GM19452 (cell line): ENCODE results near the gene GGTLC1.
"Not testable (repeated sequence)": the region's sequence is repeated elsewhere in the genome, so short reads cannot be mapped to it uniquely, and the experiment has no call there.

Experiments used
- ATAC-seq: cut with Tn5 transposase; IDR thresholded peaks from one replicate; pipeline ENCODE4 v1.9.1; 2021; ENCODE audit not compliant: unreplicated experiment

GGTLC1 gene

GRCh38 chr20:23995291-23995690 lies 6.7 kb upstream of the GGTLC1 start:
- not testable (repeated sequence) for ATAC-seq

- ATAC-seq: not testable (repeated sequence)
Measured at GRCh38 chr20:23994001-23994633, 5.5 kb upstream of the GGTLC1 start.

DNA sequence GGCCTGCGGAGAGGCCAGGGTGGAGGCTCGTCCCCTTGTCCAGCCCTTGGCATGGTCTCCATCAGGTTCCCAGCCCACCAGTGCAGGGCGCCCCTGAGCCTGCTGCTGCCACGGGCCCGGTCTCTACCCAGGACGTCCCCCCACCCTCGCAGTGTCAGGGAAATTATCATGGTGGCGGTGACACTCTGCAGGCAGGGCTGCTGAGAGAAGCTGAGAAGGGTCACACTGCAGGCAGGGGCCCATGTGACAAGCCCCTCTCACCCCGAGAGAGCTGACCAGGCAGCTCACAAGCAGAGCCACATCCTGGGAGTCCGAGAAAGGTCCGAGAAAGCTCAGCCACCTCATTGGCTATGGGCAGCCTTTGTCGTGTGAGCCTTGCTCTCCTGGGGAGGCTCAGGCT lies 4.9 kb upstream of the GGTLC1 start:
- ATAC-seq: not testable (repeated sequence)

GRCh38 chr20:23990296-23990695 lies 1.7 kb upstream of the GGTLC1 start:
- not testable (repeated sequence) for ATAC-seq

DNA sequence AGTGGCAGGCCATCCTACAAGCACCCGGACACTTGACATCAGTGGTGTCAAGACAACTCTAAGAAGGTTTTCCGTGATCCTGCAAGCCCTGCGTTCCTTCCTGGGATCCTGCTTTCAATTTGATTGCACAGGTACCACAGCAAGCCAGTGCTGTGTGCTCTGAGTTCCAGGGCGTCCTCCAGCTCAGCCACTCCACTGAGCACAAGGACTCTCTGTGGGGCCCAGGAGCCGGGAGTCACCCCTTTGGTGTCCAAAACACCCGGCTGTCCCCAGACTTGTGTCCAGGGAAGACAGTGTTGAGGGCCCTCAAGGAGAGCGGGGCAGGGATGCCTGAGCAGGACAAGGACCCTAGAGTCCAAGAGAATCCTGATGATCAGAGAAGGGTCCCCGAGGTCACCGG lies 387 bp upstream of the GGTLC1 start:
- not testable (repeated sequence) for ATAC-seq

DNA sequence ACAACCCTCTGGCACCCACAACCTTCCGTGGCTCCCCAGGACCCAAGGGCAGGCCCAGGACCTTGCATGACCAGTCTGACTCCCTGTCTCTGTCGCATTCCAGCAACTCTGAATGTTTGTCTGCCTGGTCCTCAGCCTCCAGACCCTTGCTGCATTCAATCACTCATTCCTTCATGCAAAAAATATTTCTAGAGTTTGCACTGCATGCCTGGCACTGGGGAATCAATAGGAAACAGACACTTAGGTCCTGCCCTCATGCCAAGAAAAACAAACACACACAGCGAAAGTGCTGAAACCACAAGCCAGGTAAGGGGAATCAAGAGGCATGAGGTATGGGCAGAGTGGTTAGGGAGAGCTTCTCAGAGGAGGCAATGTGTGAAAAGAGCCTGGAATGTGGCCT lies 1.9 kb downstream of the GGTLC1 start:
- not testable (repeated sequence) for ATAC-seq

DNA sequence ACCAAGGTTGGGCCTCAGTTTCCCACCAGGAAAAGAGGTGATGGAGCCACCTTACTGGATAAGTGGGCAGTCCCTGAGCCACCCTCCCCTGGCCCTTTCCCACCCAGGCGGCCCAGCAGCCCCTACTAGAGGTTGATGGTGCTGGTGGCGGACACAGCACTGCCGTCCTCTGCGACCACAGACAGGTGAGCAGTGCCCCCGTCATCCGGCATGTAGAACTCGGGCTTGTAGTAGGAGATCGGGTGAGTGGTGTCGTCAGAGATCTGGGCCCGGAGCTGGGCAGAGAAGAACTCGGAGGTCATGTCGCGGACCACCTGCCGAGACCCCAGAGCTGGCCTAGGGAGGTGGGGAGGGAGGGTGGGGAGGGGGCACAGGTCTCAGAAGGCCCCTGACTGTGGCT lies 2.3 kb downstream of the GGTLC1 start:
- ATAC-seq: not testable (repeated sequence)

DNA sequence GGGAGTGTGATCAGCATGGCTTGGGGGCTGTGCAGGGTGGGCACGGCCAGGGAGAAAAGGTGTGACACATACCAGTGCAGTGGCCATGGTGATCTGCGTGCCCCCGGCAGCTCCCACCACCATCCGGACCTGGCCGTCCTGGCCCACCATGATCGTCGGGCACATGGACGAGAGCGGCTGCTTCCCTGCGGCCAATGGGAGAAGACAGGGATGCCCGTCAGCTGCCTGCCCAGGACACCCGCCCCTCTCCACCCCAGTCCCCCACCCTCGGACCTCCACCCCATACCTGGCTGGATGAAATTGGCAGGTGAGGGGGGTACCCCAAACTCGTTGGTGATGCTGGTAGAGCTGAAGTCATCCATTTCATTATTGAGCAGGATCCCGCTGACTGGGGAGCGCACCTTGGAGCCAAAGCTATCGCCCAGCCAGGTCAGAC lies 2.8 kb downstream of the GGTLC1 start:
- not testable (repeated sequence) for ATAC-seq

- ATAC-seq: not testable (repeated sequence)
Measured at GRCh38 chr20:23985066-23985789, 3.4 kb downstream of the GGTLC1 start.

DNA sequence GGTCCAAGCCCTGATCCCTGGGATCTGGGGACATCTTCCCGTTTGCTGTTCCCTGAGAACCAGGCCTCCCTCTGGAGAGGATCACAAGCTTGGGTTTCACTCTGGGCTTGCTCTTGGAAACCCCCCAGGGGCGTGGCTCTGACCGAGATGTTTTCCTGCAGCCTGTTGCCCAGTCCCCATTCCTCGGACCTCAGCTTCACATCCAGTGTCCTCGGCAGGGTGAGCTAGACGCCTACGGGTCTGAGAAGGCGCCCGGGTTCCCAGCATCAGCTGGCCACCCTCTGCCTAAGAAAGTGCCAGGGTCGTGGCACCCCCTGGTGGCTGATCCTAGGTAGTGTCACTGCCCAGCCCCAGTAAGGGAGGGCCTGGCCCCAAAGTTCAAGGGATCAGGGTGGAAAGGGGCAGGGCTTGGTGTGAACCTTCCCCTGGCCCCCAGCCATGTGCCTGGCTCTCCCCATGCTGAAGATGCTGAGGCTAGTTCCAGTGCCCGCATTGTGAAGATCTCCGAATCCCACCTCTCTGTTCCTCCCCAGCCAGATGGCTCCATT lies 4.0 kb downstream of the GGTLC1 start:
- not testable (repeated sequence) for ATAC-seq

GRCh38 chr20:23982112-23983018 lies 6.2 kb downstream of the GGTLC1 start:
- ATAC-seq: not testable (repeated sequence)

- ATAC-seq: not testable (repeated sequence)
Measured at GRCh38 chr20:23981526-23981925, 7.1 kb downstream of the GGTLC1 start.

GRCh38 chr20:23981014-23981413 lies 7.6 kb downstream of the GGTLC1 start:
- not testable (repeated sequence) for ATAC-seq

- ATAC-seq: not testable (repeated sequence)
Measured at GRCh38 chr20:23979899-23980811, 8.4 kb downstream of the GGTLC1 start.

DNA sequence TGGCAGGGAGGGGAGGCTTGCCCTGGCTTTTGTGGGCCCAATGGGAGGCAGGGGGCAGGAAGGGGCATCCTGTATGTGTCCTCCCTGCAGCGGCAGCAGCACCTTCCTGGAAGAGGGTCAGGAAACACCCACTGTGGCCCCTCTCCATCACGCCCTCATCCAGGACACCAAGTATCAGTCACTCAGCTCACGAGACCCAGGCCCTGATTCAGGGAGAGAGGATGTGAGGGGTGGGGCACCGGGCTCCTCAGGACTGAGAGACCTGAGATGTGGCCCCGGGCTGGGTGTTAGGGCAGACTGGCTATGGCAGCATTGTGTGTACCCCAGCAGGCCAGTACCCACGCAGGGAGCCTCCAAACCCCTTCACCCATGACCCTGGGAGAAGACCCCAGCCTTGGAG lies 9.2 kb downstream of the GGTLC1 start:
- not testable (repeated sequence) for ATAC-seq

- not testable (repeated sequence) for ATAC-seq
Measured at GRCh38 chr20:23978457-23978856, 10.1 kb downstream of the GGTLC1 start.

DNA sequence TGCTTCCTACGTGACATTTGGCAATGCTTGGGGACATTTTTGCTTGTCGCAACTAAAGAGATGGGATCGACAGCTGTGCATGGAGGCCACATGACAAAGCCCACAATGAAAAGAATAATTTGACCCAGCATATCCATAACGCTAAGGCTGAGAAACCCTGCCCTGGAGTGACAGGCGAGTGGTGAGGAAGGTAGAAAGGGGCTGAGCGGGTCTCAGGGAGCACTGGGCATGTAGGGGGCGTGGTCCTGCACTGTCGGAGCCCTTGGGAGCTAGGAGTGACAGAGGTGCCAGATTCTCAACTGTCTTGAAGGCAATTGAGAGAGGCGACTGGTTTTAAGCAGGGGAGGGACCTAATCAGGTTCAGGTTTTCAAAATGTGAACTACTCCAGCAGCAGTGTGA lies 13.6 kb downstream of the GGTLC1 start:
- ATAC-seq: no peak

DNA sequence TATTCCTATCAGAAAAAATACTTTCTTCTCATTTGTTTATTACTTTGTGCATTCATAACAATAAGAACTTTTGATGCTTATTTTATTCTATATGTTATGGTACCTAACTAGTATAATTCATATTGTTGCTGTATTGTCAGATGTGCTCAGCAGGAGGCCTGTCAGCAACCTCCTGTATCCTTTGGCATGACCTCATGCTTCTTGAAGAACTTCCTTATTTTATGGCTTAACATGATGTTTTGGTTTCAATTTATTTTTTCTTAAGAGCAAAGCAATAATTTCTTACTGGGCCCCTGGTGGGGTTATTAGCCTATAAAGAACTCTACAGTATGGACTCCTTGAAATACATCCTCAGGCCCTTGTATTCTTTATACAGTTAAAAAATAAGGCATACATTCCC lies 17.3 kb downstream of the GGTLC1 start:
- no peak for ATAC-seq

DNA sequence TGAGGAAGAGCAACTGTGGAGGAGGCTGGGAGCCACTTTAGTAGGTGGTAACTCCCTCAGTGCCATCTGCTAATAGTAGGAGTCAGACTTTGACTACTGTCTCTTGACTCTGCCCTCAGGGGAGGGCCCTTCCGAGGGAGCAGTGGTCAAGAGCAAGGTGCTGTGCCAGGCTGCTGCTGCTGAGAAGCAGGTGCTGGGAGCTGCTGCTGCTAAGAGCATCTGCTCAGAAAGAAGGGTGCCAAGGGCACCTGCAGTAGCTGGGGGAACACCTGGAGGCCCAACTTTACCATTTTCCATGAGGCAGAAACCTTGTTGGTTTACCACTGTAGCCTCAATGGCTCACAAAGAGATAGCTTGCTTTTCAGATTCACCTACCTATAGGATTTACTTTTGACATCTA lies 18.5 kb downstream of the GGTLC1 start:
- no peak for ATAC-seq

- no peak for ATAC-seq
Measured at GRCh38 chr20:23967616-23967979, 21.0 kb downstream of the GGTLC1 start.
